Breast epithelium (tissue), 3 donors: ENCODE data around the gene RAB28.

Experiments used
- CTCF ChIP-seq, 3 donors: fragments of 450-650 bp; IDR thresholded peaks; one replicate each; pipeline ENCODE4 v1.5.1; 2016 to 2017; ENCODE audit warnings: antibody characterized with exemption in 3 of 3, mild to moderate bottlenecking in 3 of 3, moderate library complexity in 3 of 3
- POLR2A ChIP-seq: fragments of 450-650 bp; IDR thresholded peaks from one replicate; pipeline ENCODE4 v1.6.1; 2016; ENCODE audit warnings: antibody characterized with exemption, mild to moderate bottlenecking, moderate library complexity
- POLR2AphosphoS5 ChIP-seq, 3 donors: sonication (generic); formaldehyde crosslinking; IDR thresholded peaks; one replicate each; pipeline ENCODE4 v1.6.1; 2017; ENCODE audit warnings: antibody characterized with exemption in 3 of 3

GRCh38 chr4:13344216-13344615 is 139.9 kb downstream of the RAB28 start:
- TF ChIP-seq POLR2A (no peak), CTCF (IDR thresholded peaks at IDR 0.05) (no peak), POLR2AphosphoS5 (IDR thresholded peaks at IDR 0.05) (no peak)
